Measurements from ENCODE around the gene TMEM45A.

GRCh38 chr3:100614941-100615340, 122.5 kb downstream of the TMEM45A start:
- TF ChIP-seq, protein P1, sequence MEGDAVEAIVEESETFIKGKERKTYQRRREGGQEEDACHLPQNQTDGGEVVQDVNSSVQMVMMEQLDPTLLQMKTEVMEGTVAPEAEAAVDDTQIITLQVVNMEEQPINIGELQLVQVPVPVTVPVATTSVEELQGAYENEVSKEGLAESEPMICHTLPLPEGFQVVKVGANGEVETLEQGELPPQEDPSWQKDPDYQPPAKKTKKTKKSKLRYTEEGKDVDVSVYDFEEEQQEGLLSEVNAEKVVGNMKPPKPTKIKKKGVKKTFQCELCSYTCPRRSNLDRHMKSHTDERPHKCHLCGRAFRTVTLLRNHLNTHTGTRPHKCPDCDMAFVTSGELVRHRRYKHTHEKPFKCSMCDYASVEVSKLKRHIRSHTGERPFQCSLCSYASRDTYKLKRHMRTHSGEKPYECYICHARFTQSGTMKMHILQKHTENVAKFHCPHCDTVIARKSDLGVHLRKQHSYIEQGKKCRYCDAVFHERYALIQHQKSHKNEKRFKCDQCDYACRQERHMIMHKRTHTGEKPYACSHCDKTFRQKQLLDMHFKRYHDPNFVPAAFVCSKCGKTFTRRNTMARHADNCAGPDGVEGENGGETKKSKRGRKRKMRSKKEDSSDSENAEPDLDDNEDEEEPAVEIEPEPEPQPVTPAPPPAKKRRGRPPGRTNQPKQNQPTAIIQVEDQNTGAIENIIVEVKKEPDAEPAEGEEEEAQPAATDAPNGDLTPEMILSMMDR (IDR thresholded peaks at IDR 0.05 in 4 of 5, conservative IDR thresholded peaks at IDR 0.05 in 1 of 5) = no peak
- no peak for TF ChIP-seq POLR2A (IDR thresholded peaks at IDR 0.05)
